GM12873 (cell line): ENCODE measurements around the gene NMNAT2.

Experiments used
- CTCF ChIP-seq: IDR thresholded peaks from 2 replicates; pipeline ENCODE4 v1.5.1; 2012; ENCODE audit warnings: low read depth, mild to moderate bottlenecking, moderate library complexity, low read length, control low read depth; ENCODE audit not compliant: insufficient read depth; ENCODE audit errors: missing control alignments

The NMNAT2 gene

GRCh38 chr1:183285746-183286145 lies 132.4 kb downstream of the NMNAT2 start:
- no peak for TF ChIP-seq CTCF

- TF ChIP-seq CTCF: no peak
These were observed 132.9 kb downstream of the NMNAT2 start for GRCh38 chr1:183285256-183285655.

GRCh38 chr1:183284086-183284485 lies 134.1 kb downstream of the NMNAT2 start:
- no peak for TF ChIP-seq CTCF

GRCh38 chr1:183283286-183283685 lies 134.9 kb downstream of the NMNAT2 start:
- TF ChIP-seq CTCF: no peak

- no peak for TF ChIP-seq CTCF
These were observed 135.9 kb downstream of the NMNAT2 start for GRCh38 chr1:183282101-183282855.

GRCh38 chr1:183281553-183282091 lies 136.6 kb downstream of the NMNAT2 start:
- peak; percentile 91 for TF ChIP-seq CTCF

GRCh38 chr1:183281039-183281438 lies 137.1 kb downstream of the NMNAT2 start:
- TF ChIP-seq CTCF: no peak
